Fibroblast of lung (primary cell): Measurements from ENCODE around the gene MYO5B.

Source experiments
- CTCF ChIP-seq, 2 donors: IDR thresholded peaks in 1 of 2; conservative IDR thresholded peaks in 1 of 2; 1 replicate in 1 of 2; 2 replicates in 1 of 2; pipeline ENCODE4 v1.5.1; 2011 to 2012; ENCODE audit warnings: low read length in 2 of 2, control low read depth in 1 of 2, inconsistent platforms in 1 of 2, low read depth in 1 of 2, mild to moderate bottlenecking in 1 of 2
- EZH2 ChIP-seq: IDR thresholded peaks from 2 replicates; pipeline ENCODE4 v1.5.1; 2012; ENCODE audit warnings: low read length, control low read depth, mild to moderate bottlenecking; ENCODE audit errors: missing control alignments

GRCh38 chr18:50104421-50104820 lies 90.5 kb downstream of the MYO5B start:
- no peak for TF ChIP-seq CTCF (conservative IDR thresholded peaks at IDR 0.05 in 1 of 2, IDR thresholded peaks at IDR 0.05 in 1 of 2; ENCODE audit: low read depth in 1 of 2, low read length in 2 of 2)
- no peak for TF ChIP-seq EZH2
